IMR-90 (cell line): ENCODE results near the gene REC114. TPM values are rescaled to one million over a fixed set of nuclear protein-coding genes. Genes with fewer than 3 reads are reported as not detected.

Source experiments
- ATAC-seq: fragments of 200-7000 bp; cut with Tn5 transposase; 2 replicates; pipeline ENCODE4 v1.9.1; 2020; ENCODE audit warnings: low read depth, mild to moderate bottlenecking, moderate library complexity
- BruUV-seq: library from RNA; stranded (reverse); fragments of 400-500 nt; replicated peaks from 2 replicates; lab custom pipeline; 2021; lab: Mats Ljungman, UMichigan
- CTCF ChIA-PET: fragments of 300-600 bp; formaldehyde crosslinking; extraction: SDS; loops from one replicate; lab custom pipeline; 2021; ENCODE audit warnings: antibody characterized with exemption; lab: Yijun Ruan, JAX
- POLR2A ChIA-PET: fragments of 300-600 bp; sonication (Branson Sonifier 250); formaldehyde crosslinking; loops from one replicate; lab custom pipeline; 2022; ENCODE audit warnings: antibody characterized with exemption; ENCODE audit not compliant: unreplicated experiment; lab: Charles Lee
- DNase-seq: peaks from one replicate; pipeline ENCODE4 v3.0.0; 2013
- H2AFZ ChIP-seq: replicated peaks from 2 replicates; pipeline ENCODE3; 2013; ENCODE audit warnings: low read length, mild to moderate bottlenecking; ENCODE audit not compliant: poor library complexity
- H2AK5ac ChIP-seq: 2 replicates; pipeline ENCODE4 v1.6.1; 2013; ENCODE audit warnings: low read depth, low read length, inconsistent platforms
- H2AK9ac ChIP-seq: replicated peaks from 2 replicates; pipeline ENCODE3; 2013; ENCODE audit warnings: mild to moderate bottlenecking, low read depth, low read length, moderate library complexity; ENCODE audit not compliant: poor library complexity
- H2BK120ac ChIP-seq: 2 replicates; pipeline ENCODE4 v1.6.1; 2013; ENCODE audit warnings: low read depth, low read length, inconsistent platforms
- H2BK15ac ChIP-seq: 3 replicates; pipeline ENCODE4 v1.6.1; 2013; ENCODE audit warnings: low read depth, low read length, inconsistent platforms
- H2BK20ac ChIP-seq: 2 replicates; pipeline ENCODE4 v1.6.1; 2013; ENCODE audit warnings: low read depth, mild to moderate bottlenecking, inconsistent platforms, low read length, moderate library complexity
- H2BK5ac ChIP-seq: 2 replicates; pipeline ENCODE4 v1.6.1; 2013; ENCODE audit warnings: mild to moderate bottlenecking, low read depth, low read length, inconsistent platforms; ENCODE audit not compliant: poor library complexity, severe bottlenecking
- H3K14ac ChIP-seq: replicated peaks from 2 replicates; pipeline ENCODE4 v1.6.1; 2013; ENCODE audit warnings: low read depth, low read length, inconsistent platforms
- H3K18ac ChIP-seq: 2 replicates; pipeline ENCODE4 v1.6.1; 2013; ENCODE audit warnings: low read depth, low read length, control low read depth
- H3K23ac ChIP-seq: 2 replicates; pipeline ENCODE4 v1.6.1; 2013; ENCODE audit warnings: low read depth, low read length, inconsistent platforms
- H3K27ac ChIP-seq: 2 replicates; pipeline ENCODE4 v1.5.1; 2013; ENCODE audit warnings: mild to moderate bottlenecking, control low read depth, low read length; ENCODE audit not compliant: insufficient read depth
- H3K27me3 ChIP-seq: 2 replicates; pipeline ENCODE4 v1.6.1; 2013; ENCODE audit warnings: low read length; ENCODE audit not compliant: control insufficient read depth, insufficient read depth
- H3K36me3 ChIP-seq: 2 replicates; pipeline ENCODE4 v1.6.1; 2013; ENCODE audit warnings: low read length, mixed read lengths; ENCODE audit not compliant: control insufficient read depth, insufficient read depth
- H3K4ac ChIP-seq: 2 replicates; pipeline ENCODE4 v1.6.1; 2013; ENCODE audit warnings: low read depth, low read length, inconsistent platforms
- H3K4me1 ChIP-seq: 2 replicates; pipeline ENCODE4 v1.6.1; 2013; ENCODE audit warnings: low read length, mixed read lengths; ENCODE audit not compliant: control insufficient read depth, insufficient read depth
- H3K4me2 ChIP-seq: 2 replicates; pipeline ENCODE4 v1.6.1; 2013; ENCODE audit warnings: low read depth, mild to moderate bottlenecking, control low read depth, low read length, moderate library complexity
- H3K4me3 ChIP-seq: 2 replicates; pipeline ENCODE4 v1.5.1; 2013; ENCODE audit warnings: low read depth, mild to moderate bottlenecking, control low read depth, low read length, moderate library complexity; ENCODE audit not compliant: insufficient read depth
- H3K56ac ChIP-seq: 2 replicates; pipeline ENCODE4 v1.6.1; 2013; ENCODE audit warnings: low read length, inconsistent platforms; ENCODE audit not compliant: insufficient read depth; ENCODE audit errors: extremely low read depth
- H3K79me1 ChIP-seq, 2 experiments: 2 replicates each; pipeline ENCODE4 v1.6.1; 2013; ENCODE audit warnings: low read length in 2 of 2, inconsistent platforms in 1 of 2, low read depth in 1 of 2
- H3K9ac ChIP-seq: 2 replicates; pipeline ENCODE4 v1.6.1; 2013; ENCODE audit warnings: low read depth, low read length, control low read depth
- H3K9me1 ChIP-seq: 2 replicates; pipeline ENCODE4 v1.6.1; 2013; ENCODE audit warnings: low read length, inconsistent platforms; ENCODE audit not compliant: insufficient read depth
- H3K9me3 ChIP-seq: 2 replicates; pipeline ENCODE4 v1.6.1; 2013; ENCODE audit warnings: low read length; ENCODE audit not compliant: control insufficient read depth, insufficient read depth
- H4K20me1 ChIP-seq: 2 replicates; pipeline ENCODE4 v1.6.1; 2013; ENCODE audit warnings: low read length, inconsistent platforms; ENCODE audit not compliant: insufficient read depth
- H4K5ac ChIP-seq: 2 replicates; pipeline ENCODE4 v1.6.1; 2013; ENCODE audit warnings: mild to moderate bottlenecking, low read depth, low read length, control low read depth
- H4K8ac ChIP-seq, 2 experiments: 2 replicates each; pipeline ENCODE4 v1.6.1; 2013; ENCODE audit warnings: low read depth in 2 of 2, low read length in 2 of 2, control low read depth in 1 of 2, inconsistent platforms in 1 of 2
- H4K91ac ChIP-seq: 2 replicates; pipeline ENCODE4 v1.6.1; 2013; ENCODE audit warnings: low read depth, low read length, inconsistent platforms; ENCODE audit not compliant: insufficient read depth
- BHLHE40 ChIP-seq: fragments of 150-350 bp; IDR thresholded peaks from 2 replicates; pipeline ENCODE4 v1.6.1; 2016; ENCODE audit warnings: mild to moderate bottlenecking, low read depth, low read length
- CEBPB ChIP-seq: IDR thresholded peaks from 2 replicates; pipeline ENCODE4 v1.6.1; 2012; ENCODE audit warnings: low read depth, low read length, improper control_type of control experiment
- CHD1 ChIP-seq: IDR thresholded peaks from 2 replicates; pipeline ENCODE4 v1.6.1; 2012; ENCODE audit warnings: low read depth, low read length, improper control_type of control experiment
- CTCF ChIP-seq: conservative IDR thresholded peaks from 2 replicates; pipeline ENCODE4 v1.5.1; 2012; ENCODE audit warnings: mild to moderate bottlenecking, low read depth, low read length, improper control_type of control experiment
- FOS ChIP-seq: fragments of 150-350 bp; IDR thresholded peaks from 2 replicates; pipeline ENCODE4 v1.6.1; 2016; ENCODE audit warnings: low read depth, low read length
- MAFK ChIP-seq: IDR thresholded peaks from 2 replicates; pipeline ENCODE4 v1.6.1; 2012; ENCODE audit warnings: low read depth, low read length, improper control_type of control experiment
- MAZ ChIP-seq: IDR thresholded peaks from 2 replicates; pipeline ENCODE4 v1.6.1; 2012; ENCODE audit warnings: low read depth, mild to moderate bottlenecking, low read length, improper control_type of control experiment, moderate library complexity, borderline replicate concordance
- NFE2L2 ChIP-seq: fragments of 150-350 bp; IDR thresholded peaks from 2 replicates; pipeline ENCODE4 v1.6.1; 2016; ENCODE audit warnings: low read depth, mild to moderate bottlenecking, low read length
- POLR2A ChIP-seq: IDR thresholded peaks from 2 replicates; pipeline ENCODE4 v1.6.1; 2012; ENCODE audit warnings: mild to moderate bottlenecking, low read depth, low read length
- RAD21 ChIP-seq: IDR thresholded peaks from 2 replicates; pipeline ENCODE4 v1.6.1; 2012; ENCODE audit warnings: low read length, improper control_type of control experiment
- RCOR1 ChIP-seq: IDR thresholded peaks from 2 replicates; pipeline ENCODE4 v1.6.1; 2012; ENCODE audit warnings: mild to moderate bottlenecking, low read length, improper control_type of control experiment; ENCODE audit not compliant: insufficient replicate concordance
- RFX5 ChIP-seq: IDR thresholded peaks from 2 replicates; pipeline ENCODE4 v1.8.0; 2012; ENCODE audit warnings: low read depth, mild to moderate bottlenecking, low read length, moderate library complexity
- SMC3 ChIP-seq: fragments of 150-350 bp; IDR thresholded peaks from 2 replicates; pipeline ENCODE4 v1.6.1; 2016; ENCODE audit warnings: low read depth, mild to moderate bottlenecking, antibody characterized with exemption, low read length, moderate library complexity
- WGBS, 2 experiments: methylation state at CpG; one replicate each; pipeline versions ENCODE4 v1.1.5 to v1.1.7; 2013; ENCODE audit warnings: missing lambda C conversion rate in 2 of 2; ENCODE audit not compliant: insufficient read length in 1 of 2; ENCODE audit errors: extremely low coverage in 2 of 2; 5-methylcytosine and 5-hydroxymethylcytosine counted together
- dilution Hi-C: fragments of 300-500 bp; cut with HindIII; formaldehyde crosslinking; loops from one replicate; pipeline ENCODE4 v1.14.3; 2018; ENCODE audit warnings: low sequenced_read_pairs; ENCODE audit not compliant: unreplicated experiment
- in situ Hi-C: fragments of 300-500 bp; cut with MboI; formaldehyde crosslinking; loops from 3 replicates; pipeline ENCODE4 v1.14.3; 2019; ENCODE audit warnings: low sequenced_read_pairs, inconsistent platforms, mixed read lengths
- intact Hi-C: fragments of 100-400 bp; cut with micrococcal nuclease; formaldehyde crosslinking; loops from 2 replicates; pipeline ENCODE4 v1.10.0; 2022
- polyA plus RNA-seq, 3 experiments: library from polyadenylated mRNA; depleted of rRNA; stranded (reverse); fragments of >200 nt; gene quantifications; 2 replicates each; pipeline ENCODE4 v1.2.3, GENCODE V29; 2012; ENCODE audit warnings: low replicate concordance in 1 of 3
- total RNA-seq: library from RNA; depleted of rRNA; stranded (reverse); fragments of >200 nt; gene quantifications from 2 replicates; pipeline ENCODE4 v1.2.3, GENCODE V29; 2012
- TF ChIP-seq, protein P1 (sequence below): fragments of 150-350 bp; IDR thresholded peaks from 2 replicates; pipeline ENCODE4 v1.6.1; 2016; ENCODE audit warnings: low read depth, mild to moderate bottlenecking, low read length, moderate library complexity, borderline replicate concordance
- TF ChIP-seq, protein P2 (sequence below): fragments of 150-350 bp; IDR thresholded peaks from 2 replicates; pipeline ENCODE4 v1.6.1; 2017; ENCODE audit warnings: mild to moderate bottlenecking, antibody characterized with exemption, low read length, low read depth

Gene REC114
- total and polyA plus RNA-seq, 2 of the 4 experiments (the other 2 are of a cell fraction), result not detected

DNA sequence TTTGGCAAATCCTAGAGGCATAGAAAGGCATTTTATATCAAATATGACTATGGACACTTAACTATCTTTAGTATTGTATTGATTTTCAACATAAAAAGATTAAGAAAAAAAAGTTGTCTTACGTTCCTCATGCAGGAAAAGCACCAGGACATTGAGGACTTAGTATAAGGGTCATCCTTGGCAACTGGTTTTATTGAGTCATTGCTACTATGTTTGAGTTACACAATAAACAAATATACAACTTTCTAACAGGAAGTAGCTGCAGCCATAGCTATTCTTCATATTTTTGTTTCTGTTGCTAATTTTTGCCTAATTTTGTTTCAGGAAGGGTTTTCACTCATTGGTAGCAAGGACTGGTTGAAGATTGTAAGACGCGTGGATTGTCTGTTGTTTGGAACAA is 97.2 kb downstream of the REC114 start:
- Histone ChIP-seq H2BK15ac (no peak overlapping the region), H3K4ac (no peak overlapping the region), H2AK5ac (no peak overlapping the region), H3K27me3 (no peaks in the 10 kb centered on the region), H2BK5ac (no peak overlapping the region), H3K36me3 (no peaks in the 10 kb centered on the region), H2AK9ac (no peak overlapping the region), H3K14ac (no peak overlapping the region), H3K4me2 (no peak overlapping the region), H4K91ac (no peak overlapping the region), H3K4me1 (no peaks in the 10 kb centered on the region), H3K79me1 (no peaks in the 10 kb centered on the region), H4K8ac (no peak overlapping the region), H2BK120ac (no peak overlapping the region), H2AFZ (no peak overlapping the region), H3K9me1 (no peaks in the 10 kb centered on the region), H4K20me1 (no peaks in the 10 kb centered on the region), H3K9me3 (no peaks in the 10 kb centered on the region), H3K23ac (no peak overlapping the region), H3K4me3 (no peak overlapping the region), H3K18ac (no peak overlapping the region), H3K27ac (no peak overlapping the region), H3K9ac (no peak overlapping the region), H4K5ac (no peak overlapping the region), H2BK20ac (no peak overlapping the region), H3K56ac (no peak overlapping the region)
- TF ChIP-seq, protein P1, sequence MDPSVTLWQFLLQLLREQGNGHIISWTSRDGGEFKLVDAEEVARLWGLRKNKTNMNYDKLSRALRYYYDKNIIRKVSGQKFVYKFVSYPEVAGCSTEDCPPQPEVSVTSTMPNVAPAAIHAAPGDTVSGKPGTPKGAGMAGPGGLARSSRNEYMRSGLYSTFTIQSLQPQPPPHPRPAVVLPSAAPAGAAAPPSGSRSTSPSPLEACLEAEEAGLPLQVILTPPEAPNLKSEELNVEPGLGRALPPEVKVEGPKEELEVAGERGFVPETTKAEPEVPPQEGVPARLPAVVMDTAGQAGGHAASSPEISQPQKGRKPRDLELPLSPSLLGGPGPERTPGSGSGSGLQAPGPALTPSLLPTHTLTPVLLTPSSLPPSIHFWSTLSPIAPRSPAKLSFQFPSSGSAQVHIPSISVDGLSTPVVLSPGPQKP, result no peak
- TF ChIP-seq FOS (no peak), BHLHE40 (no peak), CHD1 (no peak), SMC3 (no peak), MAFK (no peak), RCOR1 (no peak), RAD21 (no peak), MAZ (no peak), POLR2A (no peak), RFX5 (no peak), NFE2L2 (no peak), CTCF (no peak), CEBPB (no peak; the same call in 1 of the 2 replicates)
- TF ChIP-seq, protein P2, sequence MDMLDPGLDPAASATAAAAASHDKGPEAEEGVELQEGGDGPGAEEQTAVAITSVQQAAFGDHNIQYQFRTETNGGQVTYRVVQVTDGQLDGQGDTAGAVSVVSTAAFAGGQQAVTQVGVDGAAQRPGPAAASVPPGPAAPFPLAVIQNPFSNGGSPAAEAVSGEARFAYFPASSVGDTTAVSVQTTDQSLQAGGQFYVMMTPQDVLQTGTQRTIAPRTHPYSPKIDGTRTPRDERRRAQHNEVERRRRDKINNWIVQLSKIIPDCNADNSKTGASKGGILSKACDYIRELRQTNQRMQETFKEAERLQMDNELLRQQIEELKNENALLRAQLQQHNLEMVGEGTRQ, result no peak
- BruUV-seq, result no TSS peak
- CTCF ChIA-PET, result interaction anchor here (0.6 to 1.2 kb wide), 2 partner anchors 96 to 1537 kb away, joined by 3 read pairs; no protein-coding TSS in a partner anchor
- intact Hi-C loops (loop anchor here (5.0 kb wide), 1 partner anchor 238 kb away; no protein-coding TSS in a partner anchor), in situ Hi-C loops (no loop called here), dilution Hi-C loops (no loop called here)
- POLR2A ChIA-PET, result no interaction called here
- DNase-seq (no peak), ATAC-seq (no peak)
- no CpG with 5 or more reads among the region's 3 CpGs for WGBS, 2 experiments
